DMS79 treated with DMSO at 0.1 percent for 48 hours (cell line): ENCODE results near the gene RARRES2.
"Not testable (repeated sequence)": the region's sequence is repeated elsewhere in the genome, so short reads cannot be mapped to it uniquely, and the experiment has no call there.

ENCODE experiments used
- DNase-seq: peaks from one replicate; lab custom pipeline; 2025; lab: John Stamatoyannopoulos, UW

The RARRES2 gene

GRCh38 chr7:150317748-150318444 lies 23.5 kb downstream of the RARRES2 start:
- no peak for DNase-seq

DNA sequence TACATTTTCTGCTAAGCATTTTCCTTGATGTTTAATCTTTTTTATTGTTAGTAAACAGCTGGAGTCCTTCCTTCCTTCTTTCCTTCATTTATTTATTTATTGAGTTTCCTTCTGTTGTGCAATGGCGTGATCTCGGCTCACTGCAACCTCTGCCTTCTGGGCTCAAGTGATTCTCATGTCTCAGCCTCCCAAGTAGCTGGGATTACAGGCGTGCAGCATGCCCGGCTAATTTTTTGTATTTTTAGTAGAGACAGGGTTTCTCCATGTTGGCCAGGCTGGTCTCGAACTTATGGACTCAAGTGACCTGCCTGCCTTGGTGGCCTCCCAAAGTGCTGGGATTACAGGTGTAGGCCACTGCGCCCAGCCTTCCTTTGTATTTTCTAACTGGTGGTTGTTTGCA lies 24.4 kb downstream of the RARRES2 start:
- not testable (repeated sequence) for DNase-seq

- no peak for DNase-seq
These were observed 26.7 kb downstream of the RARRES2 start for GRCh38 chr7:150314639-150315239.

DNA sequence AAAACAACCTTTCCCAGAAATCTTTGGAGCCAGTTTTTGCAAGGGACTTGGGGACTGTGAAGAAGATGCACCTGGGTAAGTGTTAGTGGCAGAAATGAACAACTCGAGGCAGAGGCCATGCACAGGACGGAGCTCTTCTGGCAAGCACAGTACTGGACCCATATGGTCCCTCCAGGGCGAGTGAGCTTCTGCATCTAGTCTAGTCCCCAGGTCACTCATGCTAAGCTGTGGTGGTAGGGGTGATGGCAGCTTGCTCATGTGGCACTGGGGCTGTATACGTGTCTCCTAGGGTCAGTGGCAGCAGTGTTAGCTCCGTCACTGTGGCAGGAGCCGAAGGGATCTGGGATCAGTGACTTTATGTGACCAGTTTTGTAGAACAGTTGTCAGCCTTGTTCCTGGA lies 27.6 kb downstream of the RARRES2 start:
- DNase-seq = no peak

DNA sequence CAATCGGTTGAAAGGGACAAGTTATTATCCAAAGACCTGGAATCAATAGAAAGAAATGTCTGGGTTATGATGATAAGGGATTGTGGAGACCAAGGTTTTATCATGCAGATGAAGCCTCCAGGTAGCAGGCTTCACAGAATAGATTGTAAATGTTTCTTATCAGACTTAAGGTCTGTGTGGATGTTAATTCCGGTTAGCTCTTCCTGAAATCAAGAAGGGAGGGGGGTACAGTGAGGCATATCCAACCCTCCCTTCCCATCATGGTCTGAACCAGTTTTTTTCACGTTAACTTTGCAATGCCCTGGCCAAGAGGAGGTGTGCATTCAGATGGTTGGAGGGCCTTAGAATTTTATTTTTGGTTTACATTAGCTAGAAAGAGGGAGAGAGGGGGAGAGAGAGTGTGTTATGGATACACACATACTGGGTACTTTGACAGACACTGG lies 28.0 kb downstream of the RARRES2 start:
- no peak for DNase-seq

- not testable (repeated sequence) for DNase-seq
These were observed 28.6 kb downstream of the RARRES2 start for GRCh38 chr7:150312649-150313366.

GRCh38 chr7:150311711-150312110 lies 29.7 kb downstream of the RARRES2 start:
- peak; percentile 5 for DNase-seq

GRCh38 chr7:150311146-150311545 lies 30.3 kb downstream of the RARRES2 start:
- no peak for DNase-seq

DNA sequence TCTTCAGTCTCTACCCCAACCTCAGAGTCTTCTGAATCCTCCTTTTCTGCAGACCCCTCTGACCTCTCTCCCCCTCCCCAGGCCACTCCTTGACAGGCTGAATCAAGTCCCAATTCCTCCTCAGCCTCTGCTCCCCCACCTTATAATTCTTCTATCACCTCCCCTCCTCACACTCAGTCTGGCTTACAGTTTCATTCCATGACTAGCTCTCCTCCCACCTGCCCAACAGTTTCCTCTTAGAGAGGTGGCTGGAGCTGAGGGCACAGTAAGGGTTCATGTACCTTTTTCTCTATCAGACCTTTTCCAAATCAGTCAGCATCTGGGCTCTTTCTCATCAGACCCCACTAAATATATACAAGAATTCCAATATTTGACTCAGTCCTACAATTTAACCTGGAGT lies 32.9 kb downstream of the RARRES2 start:
- no peak for DNase-seq

- no peak for DNase-seq
These were observed 33.5 kb downstream of the RARRES2 start for GRCh38 chr7:150307904-150308303.

DNA sequence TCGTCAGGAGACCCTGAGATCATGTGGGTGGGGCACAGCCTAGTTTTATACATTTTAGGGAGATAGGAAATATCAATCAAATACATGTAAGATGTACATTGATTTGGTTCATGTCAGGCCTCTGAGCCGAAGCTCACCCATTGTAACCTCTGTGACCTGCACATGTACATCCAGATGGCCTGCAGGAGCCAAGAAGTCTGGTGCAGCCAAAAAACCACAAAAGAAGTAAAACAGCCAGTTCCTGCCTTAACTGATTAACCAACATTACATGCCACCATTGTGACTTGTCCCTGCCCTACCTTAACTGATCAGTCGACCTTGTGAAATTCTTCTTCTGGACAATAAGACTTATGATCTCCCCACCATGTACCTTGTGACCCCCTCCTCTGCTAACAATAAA lies 34.3 kb downstream of the RARRES2 start:
- no peak for DNase-seq

DNA sequence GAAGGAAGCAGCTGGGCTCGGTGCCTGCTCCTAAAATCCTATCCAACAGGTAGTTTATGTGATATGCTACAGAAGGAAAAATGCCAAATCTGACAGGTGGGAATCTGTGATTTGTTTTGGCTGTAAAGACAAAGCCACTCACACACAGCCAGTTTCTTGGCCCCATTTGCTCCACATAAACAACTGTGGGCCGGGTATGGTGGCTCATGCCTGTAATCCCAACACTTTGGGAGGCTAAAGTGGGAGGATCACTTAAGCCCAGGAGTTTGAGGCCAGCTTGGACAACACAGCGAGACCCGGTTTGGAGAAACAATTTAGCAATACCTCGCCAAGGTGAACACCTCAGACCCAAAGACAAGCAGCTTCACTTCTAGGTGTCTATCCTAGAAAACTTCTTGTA lies 35.1 kb downstream of the RARRES2 start:
- DNase-seq = not testable (repeated sequence)

DNA sequence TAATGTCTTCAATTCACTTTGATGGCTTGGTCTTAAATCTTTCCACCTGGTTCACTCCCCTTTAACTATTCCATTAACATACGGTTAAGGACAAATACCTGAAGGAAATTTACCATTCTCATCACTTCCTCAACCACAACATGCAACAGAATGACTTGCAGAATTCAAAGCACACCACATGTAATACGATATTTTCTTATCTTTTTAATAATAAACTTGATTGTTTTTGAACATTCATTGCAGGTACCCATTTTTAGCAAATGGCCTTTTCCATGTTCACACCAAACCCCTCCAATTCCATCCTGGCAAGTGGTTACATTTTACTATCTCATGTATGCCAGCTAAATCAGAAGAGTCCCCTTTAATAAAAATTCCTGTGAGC lies 35.5 kb downstream of the RARRES2 start:
- DNase-seq = not testable (repeated sequence)

DNA sequence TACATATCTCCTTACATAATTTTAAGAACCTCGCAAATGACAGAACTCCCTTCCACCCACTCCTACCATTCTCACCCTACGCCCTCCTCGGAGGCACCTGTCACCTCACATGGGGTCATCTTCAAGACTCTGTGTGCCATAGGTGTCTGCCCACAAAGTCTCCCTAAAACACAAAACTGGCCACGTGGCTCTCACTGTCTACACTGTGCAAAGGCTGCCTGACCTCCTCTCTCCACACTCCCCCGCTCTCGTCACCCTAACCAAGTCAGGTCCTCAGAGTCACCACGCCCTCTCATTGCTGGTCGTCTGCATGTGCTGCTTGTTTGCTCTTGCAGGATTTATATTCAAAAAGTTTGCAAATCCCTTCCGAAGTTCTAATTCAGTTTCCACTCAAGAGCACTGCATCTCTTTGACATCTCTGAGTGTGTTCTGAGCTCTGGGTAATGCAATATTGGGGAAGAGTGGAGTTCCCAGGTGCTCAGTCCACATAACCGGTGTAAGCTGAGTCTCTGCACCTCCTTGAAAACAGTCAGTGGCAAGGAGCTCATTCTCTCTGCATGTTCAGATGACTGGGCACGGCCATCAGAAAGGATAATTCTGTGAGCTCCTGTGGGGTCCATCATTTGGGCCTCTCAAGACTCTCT lies 36.0 kb downstream of the RARRES2 start:
- DNase-seq = not testable (repeated sequence)

GRCh38 chr7:150304499-150305258 lies 36.8 kb downstream of the RARRES2 start:
- not testable (repeated sequence) for DNase-seq

DNA sequence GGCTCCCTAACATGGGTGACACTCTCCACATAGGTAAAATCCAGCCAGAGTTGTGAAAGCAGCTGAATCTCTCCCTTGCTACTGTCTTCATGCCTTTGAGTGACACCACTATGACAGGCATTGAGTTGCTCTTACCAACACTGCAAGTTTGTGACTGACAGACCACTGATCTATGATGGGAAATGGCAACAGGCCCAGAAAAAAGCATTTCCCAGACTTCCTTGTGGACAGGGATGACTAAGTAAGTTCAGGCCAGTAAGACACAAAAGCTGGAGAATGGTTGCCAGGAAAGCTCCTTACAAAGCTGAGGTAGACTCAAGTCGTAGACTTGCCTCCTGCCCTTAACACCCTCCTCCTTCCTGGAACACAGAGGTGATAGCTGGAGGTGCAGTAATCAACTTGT lies 38.5 kb downstream of the RARRES2 start:
- DNase-seq = not testable (repeated sequence)

DNA sequence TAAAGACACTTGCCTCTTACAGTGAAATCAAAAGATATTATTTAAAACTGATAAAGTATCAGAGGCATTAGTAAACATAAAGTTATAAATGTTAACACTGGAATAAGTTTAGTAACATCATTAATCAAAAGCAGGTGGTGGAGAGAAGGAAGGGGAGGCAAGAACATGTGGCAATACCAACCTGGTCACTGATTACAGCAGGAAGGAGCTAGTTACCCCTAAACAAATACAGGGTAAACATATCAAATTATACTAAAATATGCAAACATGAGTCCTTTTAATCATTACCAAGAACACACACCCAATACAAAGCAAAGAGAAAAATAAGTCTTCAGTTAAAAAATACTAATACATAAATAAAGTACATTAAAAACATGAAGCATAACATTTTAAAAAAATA lies 43.5 kb downstream of the RARRES2 start:
- DNase-seq = not testable (repeated sequence)

DNA sequence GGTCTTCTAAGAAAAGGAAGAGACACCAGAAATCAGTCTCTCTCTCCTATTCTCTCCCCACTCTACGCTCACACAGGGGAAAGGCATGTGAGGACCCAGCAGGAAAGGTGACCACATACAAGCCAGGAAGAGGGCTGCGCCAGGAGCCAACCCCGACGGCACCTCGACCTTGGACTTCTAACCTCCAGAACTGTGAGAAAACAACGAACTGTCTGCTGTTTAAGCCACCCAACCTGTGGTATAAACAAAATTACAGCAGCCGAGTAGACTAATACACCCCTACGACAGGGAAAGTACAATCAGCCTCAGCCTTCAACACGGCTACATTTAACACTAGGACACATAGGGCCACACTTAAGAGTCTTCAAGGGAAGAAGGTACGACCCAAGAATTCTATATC lies 44.6 kb downstream of the RARRES2 start:
- DNase-seq = not testable (repeated sequence)

DNA sequence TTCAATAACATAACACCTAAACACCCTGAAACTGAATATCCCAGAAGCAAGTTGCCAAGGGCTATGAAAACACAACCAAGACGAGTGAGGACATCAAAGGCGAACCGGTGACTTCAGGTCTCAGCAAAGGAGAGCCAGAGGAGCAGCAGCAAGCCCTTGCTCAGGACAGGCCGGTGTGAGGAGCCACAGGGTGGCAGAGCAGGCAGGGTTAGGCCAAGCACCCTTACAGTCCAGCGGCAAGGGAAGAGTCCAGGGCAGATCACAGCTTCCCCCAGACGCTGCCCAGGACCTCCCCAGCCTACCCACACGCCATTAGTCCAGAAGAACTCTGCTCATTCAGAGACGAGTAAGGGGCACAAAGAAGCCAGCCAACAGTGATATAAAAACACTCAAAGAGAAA lies 45.8 kb downstream of the RARRES2 start:
- not testable (repeated sequence) for DNase-seq

DNA sequence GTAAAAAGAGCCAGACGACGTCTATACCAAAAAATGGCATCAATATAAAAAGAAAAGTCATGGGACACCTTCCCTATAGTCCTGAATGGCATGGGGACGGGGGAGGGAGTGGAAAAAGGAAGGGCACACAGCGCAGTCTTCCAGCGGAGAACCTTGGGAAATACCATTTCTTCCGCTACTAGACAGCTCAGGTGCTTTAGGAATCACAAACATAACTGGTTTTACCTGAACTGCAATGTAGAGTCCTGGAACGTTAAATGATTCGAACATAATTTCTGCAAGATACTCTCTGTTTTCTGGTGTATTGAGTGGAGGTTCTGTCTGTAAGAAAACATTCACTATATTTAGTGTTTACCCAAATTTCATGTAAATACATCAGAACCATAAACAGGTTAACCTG lies 46.4 kb downstream of the RARRES2 start:
- DNase-seq = not testable (repeated sequence)

GRCh38 chr7:150290317-150290716 lies 51.1 kb downstream of the RARRES2 start:
- not testable (repeated sequence) for DNase-seq

- DNase-seq = not testable (repeated sequence)
These were observed 52.6 kb downstream of the RARRES2 start for GRCh38 chr7:150288816-150289215.
